Liver (tissue), 3 donors: Measurements from ENCODE around the gene SIRT2.

Experiments used
- CTCF ChIP-seq: fragments of 150-350 bp; IDR thresholded peaks from 2 replicates; pipeline ENCODE4 v1.5.1; 2017; ENCODE audit warnings: improper control_type of control experiment, low read depth, low read length; ENCODE audit not compliant: missing input control
- FOXA1 ChIP-seq: IDR thresholded peaks from 2 replicates; pipeline ENCODE4 v1.6.1; 2016; ENCODE audit warnings: antibody characterized with exemption
- GABPA ChIP-seq, 2 donors: IDR thresholded peaks in 1 of 2; conservative IDR thresholded peaks in 1 of 2; 2 replicates each; pipeline ENCODE4 v1.6.1; 2016; ENCODE audit warnings: antibody characterized with exemption in 2 of 2, mild to moderate bottlenecking in 1 of 2, moderate library complexity in 1 of 2
- JUND ChIP-seq, 2 donors: IDR thresholded peaks; 2 replicates each; pipeline ENCODE4 v1.6.1; 2016; ENCODE audit warnings: antibody characterized with exemption in 2 of 2
- donor health status: healthy.
- donor health status: healthy.

GRCh38 chr19:38915329-38916321 lies 16.2 kb upstream of the SIRT2 start:
- TF ChIP-seq GABPA (IDR thresholded peaks at IDR 0.05 in 1 of 2, conservative IDR thresholded peaks at IDR 0.05 in 1 of 2), result no peak
- no peak for TF ChIP-seq CTCF
- TF ChIP-seq JUND (IDR thresholded peaks at IDR 0.05), result no peak
- TF ChIP-seq FOXA1, result no peak
